BJ (cell line): Measurements from ENCODE around the gene TP53BP1. TPM values are rescaled to one million over a fixed set of nuclear protein-coding genes. Genes with fewer than 3 reads are reported as not detected.

Source experiments
- CTCF ChIA-PET: fragments of 350-600 bp; formaldehyde crosslinking; extraction: SDS; loops from one replicate; lab custom pipeline; 2021; ENCODE audit warnings: antibody characterized with exemption, inconsistent platforms; lab: Yijun Ruan, JAX
- POLR2A ChIA-PET: fragments of 300-600 bp; sonication (Branson Sonifier 250); formaldehyde crosslinking; extraction: SDS; loops from one replicate; lab custom pipeline; 2021; ENCODE audit warnings: antibody characterized with exemption; lab: Charles Lee
- DNase-seq: peaks from one replicate; pipeline ENCODE4 v3.0.0-alpha.2; 2011; ENCODE audit warnings: low read depth
- H3K27me3 ChIP-seq: 2 replicates; pipeline ENCODE4 v1.6.0; 2011; ENCODE audit warnings: low read length; ENCODE audit not compliant: control insufficient read depth, insufficient read depth
- H3K36me3 ChIP-seq: 2 replicates; pipeline ENCODE4 v1.5.1; 2011; ENCODE audit warnings: low read length; ENCODE audit not compliant: control insufficient read depth, insufficient read depth
- H3K4me3 ChIP-seq: 2 replicates; pipeline ENCODE4 v1.5.1; 2011; ENCODE audit warnings: low read depth, mild to moderate bottlenecking, control low read depth, low read length
- CTCF ChIP-seq: IDR thresholded peaks from 2 replicates; pipeline ENCODE4 v1.5.1; 2011; ENCODE audit warnings: low read depth, mild to moderate bottlenecking, control low read depth, inconsistent platforms, low read length, moderate library complexity; ENCODE audit not compliant: insufficient read depth
- polyA plus RNA-seq: library from polyadenylated mRNA; depleted of rRNA; stranded (reverse); fragments of >200 nt; gene quantifications from 2 replicates; pipeline ENCODE4 v1.2.3, GENCODE V29; 2011

Gene TP53BP1
- polyA plus RNA-seq, 1 experiment: 48.3 TPM

- Histone ChIP-seq H3K4me3 (peak overlapping the region; percentile 82; the same call in 1 of the 2 replicates), H3K36me3 (peaks cover 29% of the 10 kb centered on the region), H3K27me3 (no peaks in the 10 kb centered on the region)
- ChIA-PET CTCF (interaction anchor here (0.7 to 4.0 kb wide), 4 partner anchors 8 to 252 kb away, joined by 3 to 22 read pairs (median 4); no protein-coding TSS in a partner anchor), POLR2A (no interaction called here)
- no peak for TF ChIP-seq CTCF
- DNase-seq: no peak
Measured at GRCh38 chr15:43519196-43519595, 26.2 kb upstream of the TP53BP1 start.

- ChIA-PET POLR2A (interaction anchor here (0.7 kb wide), 1 partner anchor 13 kb away, joined by 3 read pairs; no protein-coding TSS in a partner anchor), CTCF (interaction anchor here (0.6 to 4.0 kb wide), 6 partner anchors 9 to 253 kb away, joined by 3 to 22 read pairs (median 3); no protein-coding TSS in a partner anchor)
- no peak for TF ChIP-seq CTCF
- peaks cover 20% of the 10 kb centered on the region for H3K36me3 ChIP-seq
- H3K4me3 ChIP-seq: peak overlapping the region; percentile 82
- no peaks in the 10 kb centered on the region for H3K27me3 ChIP-seq
- no peak for DNase-seq
Measured at GRCh38 chr15:43518197-43518761, 25.3 kb upstream of the TP53BP1 start.

- H3K27me3 ChIP-seq: no peaks in the 10 kb centered on the region
- ChIA-PET POLR2A (interaction anchor here (0.5 to 0.9 kb wide), 3 partner anchors 13 to 34 kb away, joined by 3 to 7 read pairs (median 3); no protein-coding TSS in a partner anchor), CTCF (interaction anchor here (0.6 to 4.0 kb wide), 5 partner anchors 10 to 229 kb away, joined by 3 to 22 read pairs (median 4); no protein-coding TSS in a partner anchor)
- TF ChIP-seq CTCF: no peak
- no peak for DNase-seq
- peaks cover 14% of the 10 kb centered on the region for H3K36me3 ChIP-seq
- peak within 1 kb of the TSS; percentile 82 for H3K4me3 ChIP-seq
Measured at GRCh38 chr15:43517354-43518196, 24.6 kb upstream of the TP53BP1 start, which contains the start of gene MAP1A. Gene MAP1A (plus strand): TSS chr15:43517608. CDS start chr15:43521474, 3,866 bp downstream.

GRCh38 chr15:43516801-43517353, 23.9 kb upstream of the TP53BP1 start:
- CTCF ChIA-PET: interaction anchor here (1.1 to 4.0 kb wide), 4 partner anchors 11 to 76 kb away, joined by 3 to 22 read pairs (median 8); no protein-coding TSS in a partner anchor
- peaks cover 10% of the 10 kb centered on the region for H3K36me3 ChIP-seq
- H3K27me3 ChIP-seq: no peaks in the 10 kb centered on the region
- no peak for TF ChIP-seq CTCF
- no peak for DNase-seq
- peak overlapping the region; percentile 82 for H3K4me3 ChIP-seq
- POLR2A ChIA-PET: interaction anchor here (0.9 kb wide), 1 partner anchor 14 kb away, joined by 3 read pairs; no protein-coding TSS in a partner anchor
